HL-60 (cell line): ENCODE data around the gene PAQR5.
"Not testable (repeated sequence)": the region's sequence is repeated elsewhere in the genome, so short reads cannot be mapped to it uniquely, and the experiment has no call there.

ENCODE experiments used
- DNase-seq, 2 experiments: peaks; one replicate each; pipeline ENCODE4 v3.0.0-alpha.2; 2010 to 2020; ENCODE audit warnings: low read depth in 1 of 2, low spot score in 1 of 2
- H3K27ac ChIP-seq: fragments of 250-450 bp; sonication (Bioruptor Pico); replicated peaks from 2 replicates; pipeline ENCODE4 v1.5.1; 2020; ENCODE audit warnings: mild to moderate bottlenecking, moderate library complexity
- H3K27me3 ChIP-seq: fragments of 250-450 bp; sonication (Bioruptor Pico); 2 replicates; pipeline ENCODE4 v1.5.1; 2021; ENCODE audit warnings: mild to moderate bottlenecking, moderate library complexity; ENCODE audit not compliant: insufficient read depth, poor library complexity, severe bottlenecking
- H3K4me3 ChIP-seq: replicated peaks from 2 replicates; pipeline ENCODE4 v1.5.1; 2011; ENCODE audit warnings: mild to moderate bottlenecking, control low read depth, low read length; ENCODE audit not compliant: insufficient read depth
- GABPA ChIP-seq: IDR thresholded peaks from 2 replicates; pipeline ENCODE4 v1.6.1; 2012; ENCODE audit warnings: low read depth
- POLR2AphosphoS5 ChIP-seq: IDR thresholded peaks from 2 replicates; pipeline ENCODE4 v1.6.1; 2012; ENCODE audit warnings: low read depth
- REST ChIP-seq: IDR thresholded peaks from 2 replicates; pipeline ENCODE4 v1.6.1; 2012; ENCODE audit warnings: low read depth; ENCODE audit not compliant: insufficient replicate concordance
- SPI1 ChIP-seq: IDR thresholded peaks from 2 replicates; pipeline ENCODE4 v1.6.1; 2012; ENCODE audit warnings: low read depth, mild to moderate bottlenecking, borderline replicate concordance
- TF ChIP-seq, protein P1 (sequence below): IDR thresholded peaks from one replicate; pipeline ENCODE4 v1.5.1; 2011; ENCODE audit warnings: low read length, control low read depth, inconsistent platforms; ENCODE audit not compliant: insufficient read depth

Gene PAQR5

DNA sequence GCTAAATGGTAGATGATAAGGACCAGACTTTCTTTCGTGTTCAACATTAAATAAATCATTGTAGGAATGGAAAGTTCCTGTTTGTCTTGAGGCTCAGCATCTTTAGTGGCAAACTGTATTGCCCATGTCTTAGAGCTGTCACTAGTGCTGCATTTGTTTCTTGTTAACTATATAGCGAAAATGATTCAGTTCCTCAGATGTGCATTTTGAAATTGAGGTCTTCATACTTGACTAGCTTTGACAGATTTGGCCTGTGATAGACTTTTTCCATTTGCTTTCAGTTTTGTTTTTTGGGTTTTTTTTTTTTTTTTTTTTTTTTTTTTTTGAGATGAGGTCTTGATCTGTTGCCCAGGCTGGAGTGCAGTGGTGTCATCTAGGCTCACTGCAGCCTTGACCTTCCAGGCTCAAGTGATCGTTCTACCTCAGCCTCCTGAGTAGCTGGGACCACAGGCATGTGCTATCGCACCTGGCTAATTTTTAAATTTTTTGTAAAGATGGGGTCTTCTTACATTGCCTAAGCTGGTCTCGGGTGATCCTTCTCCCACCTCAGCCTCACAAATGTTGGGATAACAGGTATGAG is 144.4 kb downstream of the PAQR5 start:
- Histone ChIP-seq H3K27ac (no peak overlapping the region), H3K4me3 (no peak overlapping the region), H3K27me3 (no peaks in the 10 kb centered on the region)
- TF ChIP-seq SPI1: no peak
- TF ChIP-seq REST: no peak
- TF ChIP-seq, protein P1, sequence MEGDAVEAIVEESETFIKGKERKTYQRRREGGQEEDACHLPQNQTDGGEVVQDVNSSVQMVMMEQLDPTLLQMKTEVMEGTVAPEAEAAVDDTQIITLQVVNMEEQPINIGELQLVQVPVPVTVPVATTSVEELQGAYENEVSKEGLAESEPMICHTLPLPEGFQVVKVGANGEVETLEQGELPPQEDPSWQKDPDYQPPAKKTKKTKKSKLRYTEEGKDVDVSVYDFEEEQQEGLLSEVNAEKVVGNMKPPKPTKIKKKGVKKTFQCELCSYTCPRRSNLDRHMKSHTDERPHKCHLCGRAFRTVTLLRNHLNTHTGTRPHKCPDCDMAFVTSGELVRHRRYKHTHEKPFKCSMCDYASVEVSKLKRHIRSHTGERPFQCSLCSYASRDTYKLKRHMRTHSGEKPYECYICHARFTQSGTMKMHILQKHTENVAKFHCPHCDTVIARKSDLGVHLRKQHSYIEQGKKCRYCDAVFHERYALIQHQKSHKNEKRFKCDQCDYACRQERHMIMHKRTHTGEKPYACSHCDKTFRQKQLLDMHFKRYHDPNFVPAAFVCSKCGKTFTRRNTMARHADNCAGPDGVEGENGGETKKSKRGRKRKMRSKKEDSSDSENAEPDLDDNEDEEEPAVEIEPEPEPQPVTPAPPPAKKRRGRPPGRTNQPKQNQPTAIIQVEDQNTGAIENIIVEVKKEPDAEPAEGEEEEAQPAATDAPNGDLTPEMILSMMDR: no peak
- TF ChIP-seq POLR2AphosphoS5: no peak
- TF ChIP-seq GABPA: no peak
- no peak for DNase-seq

GRCh38 chr15:69444686-69445085 is 146.0 kb downstream of the PAQR5 start:
- DNase-seq: no peak
- TF ChIP-seq SPI1 (no peak), REST (no peak), POLR2AphosphoS5 (no peak), GABPA (no peak)
- TF ChIP-seq, protein P1: no peak
- H3K27me3 ChIP-seq: no peaks in the 10 kb centered on the region
- H3K27ac ChIP-seq: no peak overlapping the region
- no peak overlapping the region for H3K4me3 ChIP-seq

- no peak for DNase-seq
- TF ChIP-seq SPI1 (no peak), REST (no peak), POLR2AphosphoS5 (no peak), GABPA (no peak)
- TF ChIP-seq, protein P1: no peak
Measured at GRCh38 chr15:69446953-69447352, 148.2 kb downstream of the PAQR5 start.

DNA sequence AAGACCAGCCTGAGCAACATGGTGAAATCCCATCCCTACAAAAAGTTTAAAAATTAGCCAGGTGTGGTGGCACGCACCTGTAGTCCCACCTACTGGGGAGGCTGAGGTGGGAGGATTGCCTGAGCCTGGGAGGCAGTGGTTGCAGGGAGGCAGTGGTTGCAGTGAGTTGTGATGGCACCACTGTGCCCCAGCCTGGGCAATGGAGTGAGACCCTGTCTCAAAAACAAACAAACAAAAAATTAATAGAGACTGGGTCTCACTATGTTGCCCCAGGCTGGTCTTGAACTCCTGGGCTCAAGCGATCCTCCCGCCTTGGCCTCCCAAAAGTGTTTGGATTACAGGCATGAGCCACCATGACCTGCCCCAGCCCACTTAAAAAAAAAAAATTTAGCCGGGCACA is 151.5 kb downstream of the PAQR5 start:
- H3K4me3 ChIP-seq, DNase-seq, H3K27me3 ChIP-seq, H3K27ac ChIP-seq: not testable (repeated sequence)

More at GRCh38 chr15:69446953-69447352, 148.2 kb downstream of the PAQR5 start:
- H3K4me3 ChIP-seq: no peak overlapping the region
- H3K27ac ChIP-seq: no peak overlapping the region
- no peaks in the 10 kb centered on the region for H3K27me3 ChIP-seq
